Medulla oblongata (tissue), 1 donor: Measurements from ENCODE around the gene ACTR3.
"Not testable (repeated sequence)": the region's sequence is repeated elsewhere in the genome, so short reads cannot be mapped to it uniquely, and the experiment has no call there.

Experiments
- DNase-seq: peaks from one replicate; pipeline ENCODE4 v3.0.0-alpha.2; 2015; ENCODE audit errors: extremely low spot score

ACTR3 gene

GRCh38 chr2:113889471-113890252, at the start of gene ACTR3:
ACTR3 (plus strand) TSS chr2:113890089; CDS start chr2:113890280, 191 bp downstream.
- peak; percentile 99 for DNase-seq

DNA sequence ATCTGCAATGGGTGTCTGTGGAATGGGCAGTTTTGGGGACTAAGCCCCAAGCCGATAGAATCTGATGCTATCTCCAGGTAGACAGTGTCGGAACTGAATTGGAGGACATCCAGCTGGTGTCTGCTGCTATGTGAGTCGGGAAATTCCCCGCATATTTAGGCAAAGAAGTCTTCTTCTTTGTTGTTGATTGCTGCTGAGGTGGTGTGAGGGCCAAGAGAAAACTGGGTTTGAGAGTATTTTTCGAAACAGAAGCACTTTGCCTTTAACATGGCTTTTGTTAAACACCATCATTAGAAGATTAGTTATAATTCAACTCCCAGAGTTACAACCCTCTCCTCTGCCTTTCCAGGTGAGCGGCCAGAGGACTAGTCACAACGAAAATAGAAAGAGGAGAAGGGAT, 49.4 kb upstream of the ACTR3 start:
- DNase-seq: no peak

- DNase-seq: no peak
Observed at GRCh38 chr2:113842919-113843736, 46.8 kb upstream of the ACTR3 start.

GRCh38 chr2:113843737-113844050, 46.2 kb upstream of the ACTR3 start:
- DNase-seq: not testable (repeated sequence)

DNA sequence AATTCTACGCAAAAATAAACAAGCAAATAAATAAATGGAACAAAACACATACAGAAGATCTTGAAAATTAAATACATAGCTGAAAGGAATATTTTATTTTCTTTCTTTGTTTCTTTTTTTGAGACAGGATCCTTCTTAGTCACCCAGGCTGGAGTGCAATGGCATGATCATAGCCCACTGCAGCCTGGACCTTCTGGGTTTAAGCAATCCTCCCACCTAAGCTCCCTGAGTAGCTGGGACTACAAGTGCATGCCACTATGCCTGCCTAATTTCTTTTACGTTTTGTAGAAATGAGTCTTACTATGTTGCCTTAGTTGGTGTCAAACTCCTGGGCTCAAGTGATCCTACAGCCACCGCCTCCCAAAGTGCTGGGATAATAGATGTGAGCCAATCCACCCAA, 44.6 kb upstream of the ACTR3 start:
- no peak for DNase-seq

GRCh38 chr2:113845796-113846195, 44.1 kb upstream of the ACTR3 start:
- not testable (repeated sequence) for DNase-seq

DNA sequence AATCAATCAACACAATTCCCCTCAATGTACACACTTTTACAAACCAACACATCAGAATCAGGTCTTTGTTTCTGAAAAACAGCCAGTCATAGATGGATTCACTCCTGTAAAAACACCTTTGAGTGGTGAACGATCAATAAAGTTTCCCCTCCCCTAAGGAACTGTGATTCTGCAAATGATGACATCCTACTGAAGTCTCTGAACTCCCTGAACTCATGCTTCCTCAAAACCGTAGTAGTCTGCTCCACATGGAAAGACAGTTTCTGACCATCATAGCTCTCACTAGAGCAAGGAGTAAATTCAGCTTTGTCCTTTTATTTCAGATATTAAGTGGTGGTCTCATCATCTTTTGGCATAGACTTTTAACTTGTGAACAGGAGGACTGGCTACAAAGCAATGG, 43.5 kb upstream of the ACTR3 start:
- no peak for DNase-seq

DNA sequence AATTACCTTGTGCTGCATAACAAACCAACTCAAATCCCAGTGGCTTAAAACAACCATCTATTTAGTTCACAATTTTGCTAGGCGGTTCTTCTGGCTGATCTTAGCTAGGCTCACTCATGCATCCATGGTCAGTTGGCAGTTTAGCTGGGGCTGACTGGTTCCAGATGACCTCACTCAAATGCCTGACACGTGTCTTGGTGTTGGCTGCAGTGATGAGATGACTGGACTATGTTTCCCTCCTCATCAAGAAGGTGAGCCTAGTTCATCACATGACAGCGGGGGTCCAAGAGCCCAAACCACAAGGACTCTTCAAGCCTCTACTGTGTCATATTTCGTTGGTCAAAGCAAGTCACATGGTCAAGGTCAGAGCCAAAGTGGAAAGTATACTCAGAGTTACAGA, 42.7 kb upstream of the ACTR3 start:
- no peak for DNase-seq

- DNase-seq: no peak
Observed at GRCh38 chr2:113848758-113849415, 41.0 kb upstream of the ACTR3 start.

- DNase-seq: no peak
Observed at GRCh38 chr2:113850687-113851086, 39.2 kb upstream of the ACTR3 start.

GRCh38 chr2:113851640-113852039, 38.2 kb upstream of the ACTR3 start:
- no peak for DNase-seq

GRCh38 chr2:113854208-113854607, 35.7 kb upstream of the ACTR3 start:
- DNase-seq: no peak

GRCh38 chr2:113854970-113855740, 34.7 kb upstream of the ACTR3 start:
- peak; percentile 53 for DNase-seq

DNA sequence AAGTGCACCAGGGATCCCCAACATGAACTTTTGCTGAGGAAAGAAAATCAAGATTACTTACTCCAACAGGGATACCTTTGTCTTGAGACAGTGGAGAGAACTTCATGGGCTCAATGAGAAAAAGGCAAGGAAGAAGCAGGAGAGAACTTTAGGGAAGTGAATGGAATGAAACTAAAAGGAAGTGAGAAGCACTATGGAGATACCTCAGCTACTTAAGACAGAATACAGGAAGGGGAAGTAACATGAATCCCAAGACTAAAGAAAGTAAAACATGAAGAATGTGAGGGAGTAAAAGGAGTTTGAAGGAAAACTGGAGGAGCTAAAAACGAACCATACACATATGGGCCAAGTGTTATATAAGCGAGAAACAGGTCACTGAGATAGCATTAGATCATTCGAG, 32.4 kb upstream of the ACTR3 start:
- DNase-seq: peak; percentile 43

DNA sequence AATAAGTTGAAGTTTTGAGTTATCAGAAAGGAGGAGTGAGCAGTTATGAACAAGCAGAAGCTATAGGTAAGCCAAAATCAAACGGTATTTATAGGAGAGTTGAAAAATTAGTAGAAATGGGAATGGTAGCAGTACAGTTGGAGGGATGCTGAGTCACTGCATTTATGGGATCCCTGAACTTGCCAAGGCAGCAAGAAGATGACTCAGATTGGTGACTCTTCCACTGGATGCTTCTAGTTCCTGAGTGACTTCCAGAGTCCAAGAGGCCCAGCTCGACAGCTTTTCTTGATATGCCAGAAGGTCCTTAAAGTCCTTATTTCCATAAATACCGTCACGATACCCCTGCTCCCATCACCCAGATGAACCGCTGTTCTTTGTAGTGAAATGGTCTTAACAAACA, 31.1 kb upstream of the ACTR3 start:
- DNase-seq: no peak

DNA sequence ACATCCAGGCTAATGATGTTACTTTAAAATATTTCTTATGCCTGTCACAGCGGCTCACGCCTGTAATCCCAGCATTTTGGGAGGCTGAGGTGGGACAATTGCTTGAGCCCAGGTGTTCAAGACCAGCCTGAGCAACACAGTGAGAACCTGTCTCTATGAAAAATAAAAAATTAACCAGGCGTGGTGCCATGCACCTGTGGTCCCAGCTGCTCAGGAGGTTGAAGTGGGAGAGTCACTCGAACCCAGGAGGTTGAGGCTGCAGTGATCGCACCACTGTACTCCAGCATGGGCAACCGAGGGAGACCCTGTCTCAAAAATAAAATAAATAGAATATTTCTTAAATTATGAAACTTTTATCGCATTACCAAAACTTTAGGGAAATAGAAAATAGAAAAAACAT, 28.1 kb upstream of the ACTR3 start:
- DNase-seq: no peak

- DNase-seq: peak; percentile 40
Observed at GRCh38 chr2:113863144-113863543, 26.7 kb upstream of the ACTR3 start.

- DNase-seq: no peak
Observed at GRCh38 chr2:113867571-113867970, 22.3 kb upstream of the ACTR3 start.

GRCh38 chr2:113869253-113869652, 20.6 kb upstream of the ACTR3 start:
- no peak for DNase-seq

DNA sequence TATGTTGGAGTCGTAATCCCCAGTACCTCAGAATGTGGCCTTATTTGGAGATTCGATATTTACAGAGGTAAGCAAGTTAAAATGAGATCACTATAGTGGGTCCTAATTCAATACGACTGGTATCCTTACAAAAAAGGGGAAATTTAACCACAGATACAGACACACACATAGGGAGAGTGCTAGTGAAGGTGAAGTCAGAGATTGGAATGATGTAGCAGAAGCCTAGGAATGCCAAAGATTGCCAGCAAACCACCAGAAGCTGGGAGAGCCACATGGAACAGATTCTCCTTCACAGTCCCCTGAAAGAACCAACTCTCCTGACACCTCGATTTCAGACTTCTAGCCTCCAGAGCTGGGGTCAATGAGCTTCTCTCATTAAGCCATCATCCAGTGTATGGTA, 17.7 kb upstream of the ACTR3 start:
- DNase-seq: no peak

GRCh38 chr2:113873867-113874266, 16.0 kb upstream of the ACTR3 start:
- DNase-seq: no peak

DNA sequence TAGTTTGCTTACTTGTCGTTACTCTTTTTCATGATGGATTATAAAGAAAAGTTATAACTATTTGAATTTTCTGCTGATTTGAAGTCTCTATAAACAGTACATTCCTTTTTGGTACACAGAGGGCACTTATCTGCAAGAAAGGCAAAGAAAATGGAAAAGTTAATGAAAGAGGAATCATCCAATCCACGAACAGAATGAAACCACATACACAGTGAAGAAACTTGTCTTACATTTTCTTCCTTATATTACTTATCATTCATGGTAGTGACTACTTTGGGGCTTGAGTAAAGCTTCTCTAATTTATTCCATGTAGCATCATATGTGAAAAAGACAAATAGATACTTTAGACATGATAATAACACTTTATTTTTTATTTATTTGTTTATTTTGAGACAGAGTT, 14.8 kb upstream of the ACTR3 start:
- DNase-seq: no peak
